GM18499 (cell line): ENCODE measurements around the gene PKP1.

ENCODE experiments used
- ATAC-seq: cut with Tn5 transposase; IDR thresholded peaks from one replicate; pipeline ENCODE4 v1.9.1; 2021; ENCODE audit warnings: moderate number of reproducible peaks; ENCODE audit not compliant: insufficient read depth, unreplicated experiment

PKP1 gene

DNA sequence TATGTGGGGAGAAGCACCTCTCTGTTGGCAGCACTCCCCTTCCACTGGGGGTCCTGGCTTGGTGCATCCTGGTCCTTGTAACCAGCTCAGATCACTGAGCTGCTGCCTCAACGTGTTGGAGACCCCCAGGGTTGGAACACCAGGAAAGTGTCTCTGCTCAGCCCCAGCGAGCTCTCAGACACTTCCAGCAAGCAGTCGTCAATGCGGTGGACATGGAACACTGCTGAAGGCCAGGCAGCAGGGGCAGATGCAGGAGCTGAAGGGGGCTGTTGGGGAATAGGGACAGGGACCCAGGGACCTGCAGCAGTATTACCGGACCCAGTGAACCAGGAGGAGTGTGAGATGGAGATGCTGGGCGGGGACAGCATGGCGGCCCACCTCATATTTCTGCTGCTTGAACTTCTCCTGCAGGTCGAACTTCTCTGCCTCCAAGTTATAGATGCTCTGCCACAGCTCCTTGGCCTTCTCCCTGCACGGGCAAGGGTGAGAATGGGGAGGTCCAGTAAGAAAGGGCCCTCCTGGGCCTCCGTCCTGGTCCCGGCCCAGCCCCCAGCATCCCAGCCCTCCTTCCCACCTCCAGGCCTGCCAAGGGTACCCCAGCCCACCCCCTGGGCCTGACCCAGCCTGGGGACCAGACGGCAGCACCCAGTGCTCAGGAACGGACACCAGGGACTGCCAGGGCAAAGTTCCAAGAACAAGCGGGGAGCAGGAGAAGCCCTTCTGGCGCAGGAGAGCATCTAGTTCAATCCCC, 77.8 kb downstream of the PKP1 start:
- no peak for ATAC-seq

DNA sequence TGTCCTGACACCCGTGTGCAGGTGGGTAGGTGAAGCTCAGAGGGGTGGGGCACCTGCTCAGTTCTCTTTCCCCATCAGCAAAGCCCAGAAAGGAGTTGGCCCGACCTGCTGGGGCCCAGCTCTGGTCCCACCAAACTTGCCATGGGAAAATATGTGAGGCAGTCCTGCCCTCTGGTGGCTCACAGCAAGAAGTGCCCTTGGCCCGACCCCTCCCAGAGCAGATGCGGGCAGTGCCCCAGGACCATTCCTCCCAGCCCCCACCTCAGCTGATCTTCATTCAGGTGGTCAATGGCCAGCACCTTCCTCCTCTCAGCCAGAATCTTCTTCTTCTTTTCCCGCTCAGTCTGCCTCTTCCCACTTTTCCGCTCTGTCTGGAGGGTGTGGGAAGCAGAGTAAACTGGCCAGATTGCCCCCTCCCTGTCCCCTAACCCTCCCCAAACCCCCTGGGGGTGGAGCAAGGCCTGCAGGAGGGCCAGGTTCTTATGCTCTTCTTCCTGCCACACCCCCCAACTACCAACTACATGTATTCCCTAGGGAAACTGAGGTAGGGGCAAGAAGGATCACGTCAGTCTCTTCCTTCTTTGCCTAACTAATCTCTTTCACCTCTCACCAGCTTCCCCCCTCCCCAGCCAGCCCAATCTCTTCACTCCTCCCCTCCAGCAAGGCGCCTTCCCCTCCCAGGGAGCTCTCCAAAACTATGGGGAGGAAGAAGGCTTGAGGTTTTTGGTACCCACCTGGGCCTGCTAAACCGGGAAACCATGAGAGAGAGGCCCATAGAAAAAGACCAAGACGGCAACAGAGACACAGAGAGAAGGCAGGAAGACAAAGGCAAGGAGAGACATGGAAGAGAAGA, 78.6 kb downstream of the PKP1 start:
- no peak for ATAC-seq

- no peak for ATAC-seq
Observed at GRCh38 chr1:201362906-201363305, 79.6 kb downstream of the PKP1 start.

DNA sequence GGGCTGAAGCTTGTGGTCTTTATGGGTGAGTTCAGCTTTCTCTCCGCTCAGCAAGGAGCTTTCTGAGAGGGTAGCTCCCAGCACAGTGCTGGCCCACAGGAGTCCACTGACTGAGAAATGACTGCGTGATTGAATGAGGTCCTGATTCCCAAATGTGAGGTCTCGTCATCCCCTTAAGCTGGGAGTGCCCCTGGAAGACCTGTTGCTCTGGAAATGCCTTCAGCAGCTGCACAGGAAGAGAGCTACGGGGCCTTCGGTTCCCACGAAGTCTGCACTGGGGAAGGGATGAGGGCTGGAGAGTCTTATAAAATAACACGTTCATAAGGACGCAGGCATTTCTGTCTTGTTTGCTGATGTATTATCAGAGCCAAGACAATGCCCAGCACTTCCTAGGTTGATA, 80.2 kb downstream of the PKP1 start:
- ATAC-seq: no peak

DNA sequence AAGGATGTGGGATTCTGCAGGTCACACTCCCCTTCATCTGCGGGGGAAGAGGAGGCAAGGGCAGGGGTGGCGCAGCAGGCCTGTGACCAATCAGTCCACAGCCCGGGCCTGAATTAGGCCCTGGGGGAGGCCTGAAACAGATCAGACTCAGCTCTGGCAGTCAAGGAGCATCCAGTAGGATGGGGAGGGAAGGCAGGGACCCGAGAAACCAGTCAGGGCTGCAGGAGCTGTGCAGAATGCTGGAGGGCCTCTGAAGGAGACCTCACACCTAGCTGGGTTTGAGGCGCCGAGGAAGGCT, 81.5 kb downstream of the PKP1 start:
- ATAC-seq: no peak

- no peak for ATAC-seq
Observed at GRCh38 chr1:201365251-201365650, 81.9 kb downstream of the PKP1 start.

- no peak for ATAC-seq
Observed at GRCh38 chr1:201366696-201367095, 83.4 kb downstream of the PKP1 start.

- no peak for ATAC-seq
Observed at GRCh38 chr1:201369209-201369608, 85.9 kb downstream of the PKP1 start.

DNA sequence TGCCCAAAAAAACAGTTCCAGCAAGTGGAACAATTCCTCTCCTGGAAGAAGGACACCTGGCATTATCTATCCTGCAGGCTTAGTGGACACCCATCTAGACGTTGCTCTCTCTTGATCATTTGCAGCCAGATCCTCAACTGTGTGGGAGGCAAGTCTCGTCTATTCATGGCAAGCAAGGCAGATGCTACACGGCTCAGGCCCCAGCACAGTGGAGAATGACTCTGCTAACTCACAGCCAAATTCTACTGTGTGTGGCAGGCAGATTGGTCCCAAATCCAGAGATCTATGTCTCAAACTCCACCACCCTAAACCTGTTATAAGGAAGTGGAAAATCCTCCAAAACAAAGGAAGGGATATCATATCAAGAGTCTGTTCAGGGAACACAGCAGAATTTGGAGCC, 87.2 kb downstream of the PKP1 start:
- no peak for ATAC-seq

GRCh38 chr1:201371276-201371675, 88.0 kb downstream of the PKP1 start:
- no peak for ATAC-seq

GRCh38 chr1:201371792-201372191, 88.5 kb downstream of the PKP1 start:
- no peak for ATAC-seq

GRCh38 chr1:201374364-201374763, 91.1 kb downstream of the PKP1 start:
- ATAC-seq: no peak

DNA sequence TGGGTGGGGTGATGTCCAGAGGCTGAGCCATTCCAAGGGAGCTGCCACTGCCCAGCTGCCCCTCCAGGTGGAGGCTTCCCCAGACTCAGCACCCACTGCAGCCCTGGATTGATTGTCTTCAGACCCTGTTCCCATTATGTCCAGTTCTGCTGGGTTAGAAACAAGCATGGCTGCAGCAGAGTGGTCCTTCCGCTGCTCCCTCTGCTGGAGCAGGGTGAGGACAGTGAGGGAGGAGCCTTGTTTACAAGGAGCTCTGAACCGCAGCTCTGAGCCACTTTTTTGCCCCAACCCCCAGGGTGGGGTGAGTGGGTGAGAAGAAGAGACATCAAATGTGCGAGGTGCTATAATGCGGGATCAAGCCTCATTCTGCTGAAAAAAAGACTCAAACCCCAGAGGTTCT, 91.9 kb downstream of the PKP1 start:
- no peak for ATAC-seq

- no peak for ATAC-seq
Observed at GRCh38 chr1:201376107-201376463, 92.8 kb downstream of the PKP1 start.

GRCh38 chr1:201376464-201377374, 93.4 kb downstream of the PKP1 start:
- no peak for ATAC-seq

- ATAC-seq: no peak
Observed at GRCh38 chr1:201377611-201378092, 94.3 kb downstream of the PKP1 start, which contains the start of gene TNNT2. Gene TNNT2 (minus strand): TSS chr1:201377680. CDS start chr1:201373254, 4,426 bp downstream.

DNA sequence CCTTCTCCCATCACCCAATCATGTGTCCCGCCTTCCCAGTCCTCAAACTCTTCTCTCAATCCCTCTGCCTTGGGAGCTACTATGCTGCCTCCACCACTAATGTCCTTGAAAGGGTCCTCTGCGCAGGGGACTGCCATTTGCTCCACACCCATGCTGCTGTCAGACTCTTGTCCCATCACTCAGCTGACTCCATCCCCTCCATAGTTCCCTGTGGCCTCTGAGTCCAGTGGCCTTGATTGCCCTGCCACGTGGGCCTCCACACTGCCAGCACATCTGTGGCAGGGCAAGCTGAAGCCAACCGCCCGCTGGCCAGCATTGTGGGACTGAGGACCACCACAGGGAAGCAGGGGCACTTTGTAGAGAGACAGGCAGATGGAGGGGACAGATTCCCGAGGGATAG, 95.5 kb downstream of the PKP1 start:
- ATAC-seq: no peak

DNA sequence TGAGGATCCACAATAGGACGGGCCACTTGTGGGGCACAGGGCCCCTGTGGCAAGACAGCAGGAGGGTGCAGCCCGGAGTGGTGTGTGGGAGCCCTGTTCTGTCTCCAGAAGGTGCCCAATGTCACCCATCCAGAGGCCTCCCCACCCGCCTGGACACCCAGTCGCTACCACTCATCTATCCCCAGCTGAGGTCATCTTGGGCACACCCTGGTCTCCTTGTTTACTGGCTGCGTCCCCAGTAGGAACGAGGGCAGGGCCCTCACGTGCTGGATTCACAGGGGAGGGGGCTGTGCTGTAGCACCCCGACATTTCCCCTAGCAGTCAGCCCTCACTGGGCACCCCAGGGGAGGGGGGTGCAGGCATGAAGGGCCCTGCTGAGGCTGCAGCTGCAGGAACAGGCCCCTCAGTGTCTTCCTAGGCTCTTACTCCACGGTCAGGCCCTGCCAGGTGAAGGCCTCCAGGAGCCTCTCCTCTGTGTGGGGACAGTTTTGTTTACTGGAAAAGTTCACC, 96.5 kb downstream of the PKP1 start:
- no peak for ATAC-seq

- ATAC-seq: no peak
Observed at GRCh38 chr1:201381130-201381529, 97.8 kb downstream of the PKP1 start.
